ENCODE data around the gene SLC17A6.

The SLC17A6 gene

GRCh38 chr11:22344081-22344480 is 5.9 kb downstream of the SLC17A6 start:
- Histone ChIP-seq H3K9me3 (ENCODE audit: insufficient read depth, low read length) (no peaks in the 10 kb centered on the region), H3K79me2 (ENCODE audit: insufficient read depth, low read length) (no peaks in the 10 kb centered on the region), H3K4me3 (ENCODE audit: insufficient read depth, low read length, poor library complexity, severe bottlenecking) (no peak overlapping the region), H3K9me2 (replicated peaks; ENCODE audit: insufficient read depth, low read length) (no peaks in the 10 kb centered on the region), H3K27ac (ENCODE audit: low read depth, low read length) (no peak overlapping the region), H3F3A (ENCODE audit: insufficient read depth) (no peaks in the 10 kb centered on the region), H4K20me1 (ENCODE audit: low read depth, low read length) (no peaks in the 10 kb centered on the region), H2AFZ (ENCODE audit: low read depth, low read length, severe bottlenecking) (no peak overlapping the region), H3K4me2 (ENCODE audit: low read depth, low read length, poor library complexity, severe bottlenecking) (no peak overlapping the region), H3K9ac (ENCODE audit: low read length) (no peak overlapping the region), H3K36me3 (ENCODE audit: low read length) (no peaks in the 10 kb centered on the region), H3K27me3 (ENCODE audit: low read length) (no peaks in the 10 kb centered on the region)
- TF ChIP-seq CTCF (IDR thresholded peaks at IDR 0.05; ENCODE audit: insufficient read depth, low read length, poor library complexity, severe bottlenecking) (no peak), EZH2phosphoT487 (conservative IDR thresholded peaks at IDR 0.05; ENCODE audit: low read length) (no peak)

GRCh38 chr11:22346282-22346681 is 8.1 kb downstream of the SLC17A6 start:
- H2AFZ ChIP-seq (ENCODE audit: low read depth, low read length, severe bottlenecking) = no peak overlapping the region
- no peaks in the 10 kb centered on the region for H3K27me3 ChIP-seq (ENCODE audit: low read length)
- no peaks in the 10 kb centered on the region for H3F3A ChIP-seq (ENCODE audit: insufficient read depth)
- no peak overlapping the region for H3K4me2 ChIP-seq (ENCODE audit: low read depth, low read length, poor library complexity, severe bottlenecking)
- H3K4me3 ChIP-seq (ENCODE audit: insufficient read depth, low read length, poor library complexity, severe bottlenecking) = no peak overlapping the region
- no peaks in the 10 kb centered on the region for H3K9me2 ChIP-seq (replicated peaks; ENCODE audit: insufficient read depth, low read length)
- H3K9me3 ChIP-seq (ENCODE audit: insufficient read depth, low read length) = no peaks in the 10 kb centered on the region
- H4K20me1 ChIP-seq (ENCODE audit: low read depth, low read length) = no peaks in the 10 kb centered on the region
- H3K79me2 ChIP-seq (ENCODE audit: insufficient read depth, low read length) = no peaks in the 10 kb centered on the region
- H3K36me3 ChIP-seq (ENCODE audit: low read length) = no peaks in the 10 kb centered on the region
- TF ChIP-seq EZH2phosphoT487 (conservative IDR thresholded peaks at IDR 0.05; ENCODE audit: low read length) (no peak), CTCF (IDR thresholded peaks at IDR 0.05; ENCODE audit: insufficient read depth, low read length, poor library complexity, severe bottlenecking) (no peak)
- H3K9ac ChIP-seq (ENCODE audit: low read length) = no peak overlapping the region
- no peak overlapping the region for H3K27ac ChIP-seq (ENCODE audit: low read depth, low read length)

- Histone ChIP-seq H3K9me3 (ENCODE audit: insufficient read depth, low read length) (no peaks in the 10 kb centered on the region), H3K79me2 (ENCODE audit: insufficient read depth, low read length) (no peaks in the 10 kb centered on the region), H3K27me3 (ENCODE audit: low read length) (no peaks in the 10 kb centered on the region), H3K4me3 (ENCODE audit: insufficient read depth, low read length, poor library complexity, severe bottlenecking) (no peak overlapping the region), H3K4me2 (ENCODE audit: low read depth, low read length, poor library complexity, severe bottlenecking) (no peak overlapping the region), H2AFZ (ENCODE audit: low read depth, low read length, severe bottlenecking) (no peak overlapping the region), H3K9ac (ENCODE audit: low read length) (no peak overlapping the region), H3F3A (ENCODE audit: insufficient read depth) (no peaks in the 10 kb centered on the region), H3K27ac (ENCODE audit: low read depth, low read length) (no peak overlapping the region), H3K9me2 (replicated peaks; ENCODE audit: insufficient read depth, low read length) (no peaks in the 10 kb centered on the region), H3K36me3 (ENCODE audit: low read length) (no peaks in the 10 kb centered on the region), H4K20me1 (ENCODE audit: low read depth, low read length) (no peaks in the 10 kb centered on the region)
- TF ChIP-seq CTCF (IDR thresholded peaks at IDR 0.05; ENCODE audit: insufficient read depth, low read length, poor library complexity, severe bottlenecking) (no peak), EZH2phosphoT487 (conservative IDR thresholded peaks at IDR 0.05; ENCODE audit: low read length) (no peak)
Observed at GRCh38 chr11:22347857-22348487, 9.8 kb downstream of the SLC17A6 start.
